GM12873 (cell line): ENCODE results near the gene FEM1A.

Experiments used
- TF ChIP-seq, protein P1 (sequence below): IDR thresholded peaks from 2 replicates; pipeline ENCODE4 v1.5.1; 2012; ENCODE audit warnings: low read depth, mild to moderate bottlenecking, moderate library complexity, low read length, control low read depth; ENCODE audit not compliant: insufficient read depth; ENCODE audit errors: missing control alignments

The FEM1A gene

GRCh38 chr19:4802711-4803110 lies 11.2 kb downstream of the FEM1A start:
- TF ChIP-seq, protein P1, sequence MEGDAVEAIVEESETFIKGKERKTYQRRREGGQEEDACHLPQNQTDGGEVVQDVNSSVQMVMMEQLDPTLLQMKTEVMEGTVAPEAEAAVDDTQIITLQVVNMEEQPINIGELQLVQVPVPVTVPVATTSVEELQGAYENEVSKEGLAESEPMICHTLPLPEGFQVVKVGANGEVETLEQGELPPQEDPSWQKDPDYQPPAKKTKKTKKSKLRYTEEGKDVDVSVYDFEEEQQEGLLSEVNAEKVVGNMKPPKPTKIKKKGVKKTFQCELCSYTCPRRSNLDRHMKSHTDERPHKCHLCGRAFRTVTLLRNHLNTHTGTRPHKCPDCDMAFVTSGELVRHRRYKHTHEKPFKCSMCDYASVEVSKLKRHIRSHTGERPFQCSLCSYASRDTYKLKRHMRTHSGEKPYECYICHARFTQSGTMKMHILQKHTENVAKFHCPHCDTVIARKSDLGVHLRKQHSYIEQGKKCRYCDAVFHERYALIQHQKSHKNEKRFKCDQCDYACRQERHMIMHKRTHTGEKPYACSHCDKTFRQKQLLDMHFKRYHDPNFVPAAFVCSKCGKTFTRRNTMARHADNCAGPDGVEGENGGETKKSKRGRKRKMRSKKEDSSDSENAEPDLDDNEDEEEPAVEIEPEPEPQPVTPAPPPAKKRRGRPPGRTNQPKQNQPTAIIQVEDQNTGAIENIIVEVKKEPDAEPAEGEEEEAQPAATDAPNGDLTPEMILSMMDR = no peak

GRCh38 chr19:4803736-4804695 lies 12.5 kb downstream of the FEM1A start:
- TF ChIP-seq, protein P1 = peak; percentile 91

- TF ChIP-seq, protein P1 = no peak
Observed at GRCh38 chr19:4806384-4806783, 14.8 kb downstream of the FEM1A start.

GRCh38 chr19:4807188-4807587 lies 15.7 kb downstream of the FEM1A start:
- TF ChIP-seq, protein P1 = peak; percentile 5

DNA sequence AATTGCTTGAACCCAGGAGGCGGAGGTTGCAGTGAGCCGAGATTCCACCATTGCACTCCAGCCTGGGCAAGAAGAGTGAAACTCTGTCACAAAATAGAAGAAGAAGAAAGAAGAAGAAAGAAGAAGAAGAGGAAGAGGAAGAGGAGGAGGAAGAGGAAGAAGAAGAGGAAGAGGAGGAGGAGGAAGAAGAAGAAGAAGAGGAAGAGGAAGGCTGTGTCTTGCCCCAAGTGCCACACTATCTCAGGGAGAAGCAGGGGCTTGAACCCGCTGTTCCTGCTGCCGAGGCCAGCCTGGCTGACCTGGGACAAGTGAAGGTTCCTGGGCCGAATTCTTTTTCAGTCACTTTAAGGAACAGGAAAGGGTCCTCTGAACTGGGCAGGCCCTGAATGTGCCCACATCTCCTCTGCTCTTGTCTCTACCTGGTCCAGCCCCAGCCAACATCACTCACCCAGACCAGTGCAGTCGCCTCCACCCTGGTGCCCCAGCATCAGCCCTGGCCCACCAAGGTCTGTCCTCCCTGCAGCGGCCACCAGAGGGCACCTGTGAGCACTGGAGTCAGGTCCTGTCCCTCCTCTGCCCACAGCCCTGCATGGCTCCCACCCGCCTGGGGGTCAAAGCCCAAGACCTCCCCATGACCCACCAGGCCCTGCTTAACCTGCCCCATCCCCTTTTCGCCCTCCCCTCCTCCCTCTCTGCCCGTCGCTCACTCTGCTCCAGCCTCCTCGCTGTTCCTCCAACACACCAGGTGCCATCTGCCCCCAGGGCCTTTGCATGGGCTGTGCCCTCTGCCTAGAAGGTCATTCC lies 20.0 kb downstream of the FEM1A start:
- TF ChIP-seq, protein P1 = peak; percentile 98

DNA sequence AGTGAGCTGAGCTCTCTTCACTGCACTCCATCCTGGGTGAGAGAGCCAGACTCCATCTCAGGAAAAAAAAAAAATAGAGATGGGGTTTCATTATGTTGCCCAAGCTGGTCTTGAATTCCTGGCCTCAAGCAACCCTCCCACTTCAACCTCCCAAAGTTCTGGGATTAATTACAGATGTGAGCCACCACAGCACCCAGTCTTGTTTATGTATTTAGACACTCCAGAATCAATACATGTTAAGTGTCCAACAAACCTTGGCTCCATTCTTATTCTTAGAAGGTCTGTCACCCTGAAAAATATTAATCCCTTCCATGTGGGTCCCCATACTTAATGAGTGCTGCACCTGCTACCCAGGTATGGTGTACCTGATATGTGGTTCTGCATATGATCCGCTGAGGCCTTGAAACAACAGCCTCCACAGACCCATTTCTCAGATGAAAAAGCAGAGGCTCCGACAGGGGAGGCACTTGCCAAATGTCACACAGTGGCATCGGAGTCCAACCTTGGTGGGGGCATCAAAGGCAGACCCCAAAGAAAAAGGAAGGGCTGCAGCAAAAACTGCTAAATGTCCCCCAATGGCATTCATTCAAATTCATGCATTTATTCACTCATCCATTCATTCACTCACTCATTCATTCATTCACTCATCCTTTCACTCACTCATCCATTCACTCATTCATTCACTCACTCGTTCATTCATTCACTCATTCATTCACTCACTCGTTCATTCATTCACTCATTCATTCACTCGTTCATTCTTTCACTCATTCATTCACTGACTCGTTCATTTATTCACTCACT lies 23.3 kb downstream of the FEM1A start:
- TF ChIP-seq, protein P1 = no peak
